Uterus (tissue), 4 donors: Measurements from ENCODE around the gene ELAC1. TPM values are rescaled to one million over a fixed set of nuclear protein-coding genes. Genes with fewer than 3 reads are reported as not detected.
"Not testable (repeated sequence)": the region's sequence is repeated elsewhere in the genome, so short reads cannot be mapped to it uniquely, and the experiment has no call there.

Source experiments
- DNase-seq, 2 donors: peaks; one replicate each; pipeline ENCODE4 v3.0.0-alpha.2; 2019 to 2020
- H3K27ac ChIP-seq, 2 donors: fragments of 200-600 bp; sonication (generic); 1 replicate in 1 of 2; 2 replicates in 1 of 2; pipeline ENCODE4 v1.5.1; 2016 to 2018
- H3K27me3 ChIP-seq, 2 donors: fragments of 200-600 bp; sonication (generic); one replicate each; pipeline ENCODE4 v1.5.1; 2018 to 2019; ENCODE audit warnings: control low read depth in 1 of 2
- H3K36me3 ChIP-seq, 2 donors: fragments of 200-600 bp; sonication (generic); one replicate each; pipeline ENCODE4 v1.5.1; 2019; ENCODE audit warnings: control low read depth in 1 of 2
- H3K4me1 ChIP-seq, 2 donors: fragments of 200-600 bp; sonication (generic); one replicate each; pipeline ENCODE4 v1.5.1; 2018 to 2019; ENCODE audit warnings: control low read depth in 1 of 2
- H3K4me3 ChIP-seq, 2 donors: fragments of 200-600 bp; sonication (generic); 1 replicate in 1 of 2; 2 replicates in 1 of 2; pipeline ENCODE4 v1.5.1; 2018 to 2019; ENCODE audit warnings: mild to moderate bottlenecking in 1 of 2
- H3K9me3 ChIP-seq, 2 donors: fragments of 200-600 bp; sonication (generic); one replicate each; pipeline ENCODE4 v1.5.1; 2019; ENCODE audit warnings: control low read depth in 1 of 2
- CTCF ChIP-seq, 4 experiments: fragments of 200-600 bp in 2 of 4; fragments of 450-650 bp in 2 of 4; sonication (generic) in 2 of 4; IDR thresholded peaks; one replicate each; pipeline ENCODE4 v1.5.1; 2016 to 2019; ENCODE audit warnings: antibody characterized with exemption in 4 of 4, mild to moderate bottlenecking in 2 of 4, moderate library complexity in 1 of 4
- POLR2A ChIP-seq, 2 donors: fragments of 450-650 bp; IDR thresholded peaks; one replicate each; pipeline ENCODE4 v1.6.1; 2016; ENCODE audit warnings: antibody characterized with exemption in 2 of 2, mild to moderate bottlenecking in 1 of 2, moderate library complexity in 1 of 2
- intact Hi-C: fragments of 100-400 bp; cut with DNase I; formaldehyde crosslinking; loops from one replicate; pipeline ENCODE4 v1.15.1; 2023; ENCODE audit warnings: low total_unique reads
- total RNA-seq, 4 donors: library from RNA; depleted of rRNA in 3 of 4; stranded (reverse); fragments of >200 nt in 3 of 4; gene quantifications; one replicate each; pipeline versions ENCODE4 v1.1.0 to v1.2.4, GENCODE V29; 2014 to 2023
- donor health status: DM: yes; HTN: yes; CAD: no.

ELAC1 gene
- total RNA-seq, 4 donors from 2014 or later, result 4.1 to 26.2 (median 9.4) TPM

GRCh38 chr18:50944245-50944932 is 23.5 kb upstream of the ELAC1 start:
- H3K4me1 ChIP-seq, result no peaks in the 10 kb centered on the region
- intact Hi-C loops, result no loop called here
- H3K4me3 ChIP-seq, result no peak overlapping the region
- H3K27me3 ChIP-seq, result no peaks in the 10 kb centered on the region
- no peak for TF ChIP-seq POLR2A (IDR thresholded peaks at IDR 0.05)
- TF ChIP-seq CTCF (IDR thresholded peaks at IDR 0.05), result no peak
- H3K9me3 ChIP-seq, result no peaks in the 10 kb centered on the region
- no peak for DNase-seq
- no peaks in the 10 kb centered on the region for H3K36me3 ChIP-seq
- no peak overlapping the region for H3K27ac ChIP-seq

GRCh38 chr18:50945918-50946317 is 21.9 kb upstream of the ELAC1 start:
- intact Hi-C loops, H3K4me1 ChIP-seq, DNase-seq, H3K36me3 ChIP-seq, H3K27me3 ChIP-seq, H3K9me3 ChIP-seq, H3K4me3 ChIP-seq, H3K27ac ChIP-seq: not testable (repeated sequence)

DNA sequence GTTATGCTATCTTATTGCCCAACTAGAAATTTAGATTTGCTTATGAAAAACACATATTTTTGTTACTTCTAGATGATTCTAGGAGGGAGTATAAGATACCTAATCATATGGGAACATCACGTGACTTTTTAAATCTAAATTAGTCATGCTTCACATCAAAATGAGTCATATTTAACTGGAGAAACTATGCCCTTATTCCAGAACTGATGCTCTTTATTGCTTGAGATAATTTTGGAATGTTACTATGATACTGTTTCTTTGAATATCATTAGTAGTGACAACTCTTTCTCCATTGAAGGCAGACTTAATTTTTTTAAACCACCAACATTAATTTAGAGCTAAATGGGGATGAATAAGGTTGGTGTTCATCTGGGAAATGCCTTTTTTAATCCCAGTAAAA is 19.9 kb upstream of the ELAC1 start:
- TF ChIP-seq POLR2A (IDR thresholded peaks at IDR 0.05), result no peak
- no peak for TF ChIP-seq CTCF (IDR thresholded peaks at IDR 0.05)
- Histone ChIP-seq H3K4me3 (no peak overlapping the region), H3K9me3 (no peaks in the 10 kb centered on the region), H3K36me3 (no peaks in the 10 kb centered on the region), H3K4me1 (no peaks in the 10 kb centered on the region), H3K27me3 (no peaks in the 10 kb centered on the region), H3K27ac (no peak overlapping the region)
- intact Hi-C loops, result no loop called here
- no peak for DNase-seq

GRCh38 chr18:50949185-50949584 is 18.7 kb upstream of the ELAC1 start:
- no peak for DNase-seq
- Histone ChIP-seq H3K9me3 (no peaks in the 10 kb centered on the region), H3K27me3 (no peaks in the 10 kb centered on the region), H3K4me1 (no peaks in the 10 kb centered on the region), H3K36me3 (no peaks in the 10 kb centered on the region), H3K27ac (no peak overlapping the region), H3K4me3 (no peak overlapping the region)
- TF ChIP-seq POLR2A (IDR thresholded peaks at IDR 0.05), result no peak
- no peak for TF ChIP-seq CTCF (IDR thresholded peaks at IDR 0.05)
- intact Hi-C loops, result no loop called here

GRCh38 chr18:50950626-50951025 is 17.2 kb upstream of the ELAC1 start:
- H3K4me3 ChIP-seq, result no peak overlapping the region
- no peaks in the 10 kb centered on the region for H3K27me3 ChIP-seq
- no peak for DNase-seq
- TF ChIP-seq CTCF (IDR thresholded peaks at IDR 0.05) (no peak), POLR2A (IDR thresholded peaks at IDR 0.05) (no peak)
- intact Hi-C loops, result no loop called here
- H3K4me1 ChIP-seq, result no peaks in the 10 kb centered on the region
- no peaks in the 10 kb centered on the region for H3K36me3 ChIP-seq
- no peaks in the 10 kb centered on the region for H3K9me3 ChIP-seq
- no peak overlapping the region for H3K27ac ChIP-seq

DNA sequence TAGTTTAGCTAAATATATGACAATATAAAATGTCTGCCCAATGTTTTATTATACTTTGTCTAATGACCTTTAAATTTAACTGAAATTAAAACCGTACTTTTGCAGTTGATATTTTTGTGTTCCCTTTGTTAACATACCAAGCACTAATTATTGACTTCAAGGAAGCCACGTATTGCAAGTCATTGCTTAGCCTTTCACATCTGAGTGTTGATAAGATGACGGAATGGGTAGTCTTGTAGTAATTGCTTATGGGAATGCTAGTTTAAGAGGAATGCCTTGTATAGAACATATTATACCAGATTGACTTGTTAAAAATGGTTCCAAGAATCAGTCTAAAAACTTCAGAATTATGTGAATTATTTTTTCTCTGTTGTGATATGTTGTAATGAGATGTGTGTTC is 14.0 kb upstream of the ELAC1 start:
- Histone ChIP-seq H3K4me1 (no peaks in the 10 kb centered on the region), H3K9me3 (no peaks in the 10 kb centered on the region), H3K36me3 (no peaks in the 10 kb centered on the region), H3K27me3 (no peaks in the 10 kb centered on the region), H3K4me3 (no peak overlapping the region), H3K27ac (no peak overlapping the region)
- DNase-seq, result no peak
- TF ChIP-seq POLR2A (IDR thresholded peaks at IDR 0.05) (no peak), CTCF (IDR thresholded peaks at IDR 0.05) (no peak)
- intact Hi-C loops, result no loop called here
